Activated effector memory CD4-positive, alpha-beta T cell treated with anti-CD3 and anti-CD28 coated beads, Interleukin-2, amount 50 U/mL, for 16 hours (primary cell): ENCODE measurements around the gene HMGCR.
"Not testable (repeated sequence)": the region's sequence is repeated elsewhere in the genome, so short reads cannot be mapped to it uniquely, and the experiment has no call there.

Experiments used
- DNase-seq: peaks from one replicate; pipeline ENCODE4 v3.0.0-alpha.2; 2020

HMGCR gene

GRCh38 chr5:75336615-75337336 is at the start of gene HMGCR:
Gene HMGCR (plus strand): TSS chr5:75337220. CDS start chr5:75342606, 5,386 bp downstream.
- DNase-seq = peak; percentile 99

GRCh38 chr5:75291844-75292243 is 45.2 kb upstream of the HMGCR start:
- not testable (repeated sequence) for DNase-seq

- DNase-seq = no peak
Measured at GRCh38 chr5:75300084-75300483, 36.9 kb upstream of the HMGCR start.

- DNase-seq = no peak
Measured at GRCh38 chr5:75303419-75303818, 33.6 kb upstream of the HMGCR start.

- not testable (repeated sequence) for DNase-seq
Measured at GRCh38 chr5:75304486-75304885, 32.5 kb upstream of the HMGCR start.

- no peak for DNase-seq
Measured at GRCh38 chr5:75306746-75307145, 30.3 kb upstream of the HMGCR start.

- no peak for DNase-seq
Measured at GRCh38 chr5:75310212-75310611, 26.8 kb upstream of the HMGCR start.

GRCh38 chr5:75319148-75319547 is 17.9 kb upstream of the HMGCR start:
- not testable (repeated sequence) for DNase-seq

- DNase-seq = no peak
Measured at GRCh38 chr5:75319638-75320037, 17.4 kb upstream of the HMGCR start.

GRCh38 chr5:75320371-75320770 is 16.6 kb upstream of the HMGCR start:
- no peak for DNase-seq

GRCh38 chr5:75322066-75322465 is 15.0 kb upstream of the HMGCR start:
- DNase-seq = no peak

GRCh38 chr5:75324791-75325190 is 12.2 kb upstream of the HMGCR start:
- DNase-seq = no peak

- DNase-seq = no peak
Measured at GRCh38 chr5:75325242-75325641, 11.8 kb upstream of the HMGCR start.

- no peak for DNase-seq
Measured at GRCh38 chr5:75330404-75330803, 6.6 kb upstream of the HMGCR start.

GRCh38 chr5:75331095-75332090 is 5.6 kb upstream of the HMGCR start:
- no peak for DNase-seq

GRCh38 chr5:75333759-75334158 is 3.3 kb upstream of the HMGCR start:
- DNase-seq = not testable (repeated sequence)

- not testable (repeated sequence) for DNase-seq
Measured at GRCh38 chr5:75334413-75334812, 2.6 kb upstream of the HMGCR start.

- no peak for DNase-seq
Measured at GRCh38 chr5:75335486-75335885, 1.5 kb upstream of the HMGCR start.

GRCh38 chr5:75335952-75336614 is 937 bp upstream of the HMGCR start:
- DNase-seq = no peak

GRCh38 chr5:75337366-75338021 is 474 bp downstream of the HMGCR start:
- peak; percentile 78 for DNase-seq

GRCh38 chr5:75338408-75338807 is 1.4 kb downstream of the HMGCR start:
- no peak for DNase-seq

GRCh38 chr5:75340714-75341478 is 3.9 kb downstream of the HMGCR start:
- no peak for DNase-seq
